HTR-8/SVneo (cell line): ENCODE results near the gene DDIAS.
"Not testable (repeated sequence)": the region's sequence is repeated elsewhere in the genome, so short reads cannot be mapped to it uniquely, and the experiment has no call there.

ENCODE experiments used
- DNase-seq: peaks from one replicate; pipeline ENCODE4 v3.0.0; 2011; ENCODE audit warnings: low spot score, mixed read lengths; ENCODE audit not compliant: insufficient read length
- FAIRE-seq: peaks from 2 replicates; lab custom pipeline; 2011; peaks lifted over from hg19 to GRCh38; lab: Jason Lieb, UNC

Gene DDIAS

GRCh38 chr11:82959987-82960778, 58.6 kb downstream of the DDIAS start:
- FAIRE-seq = no peak
- DNase-seq = no peak

GRCh38 chr11:82960779-82961143, 59.2 kb downstream of the DDIAS start:
- FAIRE-seq (no peak), DNase-seq (no peak)

GRCh38 chr11:82962021-82962420, 60.5 kb downstream of the DDIAS start:
- DNase-seq, FAIRE-seq: not testable (repeated sequence)

GRCh38 chr11:82967381-82967780, 65.8 kb downstream of the DDIAS start:
- DNase-seq (no peak), FAIRE-seq (no peak)

- DNase-seq (no peak), FAIRE-seq (no peak)
Measured at GRCh38 chr11:82969811-82970210, 68.3 kb downstream of the DDIAS start.

- not testable (repeated sequence) for FAIRE-seq, DNase-seq
Measured at GRCh38 chr11:82970507-82971083, 69.1 kb downstream of the DDIAS start.

- not testable (repeated sequence) for FAIRE-seq
Measured at GRCh38 chr11:82971519-82971946, 70.0 kb downstream of the DDIAS start.

GRCh38 chr11:82972103-82972502, 70.6 kb downstream of the DDIAS start:
- FAIRE-seq (no peak), DNase-seq (no peak)

More at GRCh38 chr11:82971519-82971946, 70.0 kb downstream of the DDIAS start:
- DNase-seq = not testable (repeated sequence)

GRCh38 chr11:82974135-82974534, 72.6 kb downstream of the DDIAS start:
- FAIRE-seq = no peak

GRCh38 chr11:82974851-82975250, 73.3 kb downstream of the DDIAS start:
- FAIRE-seq (no peak), DNase-seq (no peak)

More at GRCh38 chr11:82974135-82974534, 72.6 kb downstream of the DDIAS start:
- no peak for DNase-seq

- FAIRE-seq = no peak
Measured at GRCh38 chr11:82975882-82976281, 74.3 kb downstream of the DDIAS start.

GRCh38 chr11:82976786-82977185, 75.2 kb downstream of the DDIAS start:
- DNase-seq (no peak), FAIRE-seq (peak; percentile 58)

More at GRCh38 chr11:82975882-82976281, 74.3 kb downstream of the DDIAS start:
- DNase-seq = no peak

- FAIRE-seq (peak; percentile 80), DNase-seq (peak; percentile 49)
Measured at GRCh38 chr11:82978422-82979099, 77.0 kb downstream of the DDIAS start.

- FAIRE-seq (no peak), DNase-seq (no peak)
Measured at GRCh38 chr11:82979824-82980223, 78.3 kb downstream of the DDIAS start.

- FAIRE-seq (peak; percentile 91), DNase-seq (peak; percentile 73)
Measured at GRCh38 chr11:82980292-82980691, 78.8 kb downstream of the DDIAS start.

- FAIRE-seq = no peak
Measured at GRCh38 chr11:82980947-82981346, 79.4 kb downstream of the DDIAS start.

GRCh38 chr11:82981852-82982251, 80.3 kb downstream of the DDIAS start:
- DNase-seq (no peak), FAIRE-seq (peak; percentile 49)

More at GRCh38 chr11:82980947-82981346, 79.4 kb downstream of the DDIAS start:
- DNase-seq = no peak
